Measurements from ENCODE around the gene NCDN. TPM values are rescaled to one million over a fixed set of nuclear protein-coding genes. Genes with fewer than 3 reads are reported as not detected.
A peak's percentile ranks its signal among the peaks of the same experiment; 100 is the strongest.

NCDN gene
- total RNA-seq (2014; rRNA removed; shearing (Covaris generic)) (16.5 and 22.2 TPM in 2 replicates), total RNA-seq (2022) (25.8 and 30.1 TPM in 2 replicates), Bru-seq, nascent RNA (percentile 55 among the genes with signal in this experiment), BruChase-seq, experiment 1, labeled RNA remaining after a 6-hour chase (percentile 65 among the genes with signal in this experiment), BruChase-seq, experiment 2, labeled RNA remaining after a 2-hour chase (percentile 68 among the genes with signal in this experiment)
- long read RNA-seq, transcript NCDN-201 (8 exons, 3,433 nt): major isoform, 25 of 76 reads
- long read RNA-seq, partial matches to known transcripts: 7 of 76 reads
- long read RNA-seq, other reads (novel, unspliced or antisense): 40 of 76 reads

DNA sequence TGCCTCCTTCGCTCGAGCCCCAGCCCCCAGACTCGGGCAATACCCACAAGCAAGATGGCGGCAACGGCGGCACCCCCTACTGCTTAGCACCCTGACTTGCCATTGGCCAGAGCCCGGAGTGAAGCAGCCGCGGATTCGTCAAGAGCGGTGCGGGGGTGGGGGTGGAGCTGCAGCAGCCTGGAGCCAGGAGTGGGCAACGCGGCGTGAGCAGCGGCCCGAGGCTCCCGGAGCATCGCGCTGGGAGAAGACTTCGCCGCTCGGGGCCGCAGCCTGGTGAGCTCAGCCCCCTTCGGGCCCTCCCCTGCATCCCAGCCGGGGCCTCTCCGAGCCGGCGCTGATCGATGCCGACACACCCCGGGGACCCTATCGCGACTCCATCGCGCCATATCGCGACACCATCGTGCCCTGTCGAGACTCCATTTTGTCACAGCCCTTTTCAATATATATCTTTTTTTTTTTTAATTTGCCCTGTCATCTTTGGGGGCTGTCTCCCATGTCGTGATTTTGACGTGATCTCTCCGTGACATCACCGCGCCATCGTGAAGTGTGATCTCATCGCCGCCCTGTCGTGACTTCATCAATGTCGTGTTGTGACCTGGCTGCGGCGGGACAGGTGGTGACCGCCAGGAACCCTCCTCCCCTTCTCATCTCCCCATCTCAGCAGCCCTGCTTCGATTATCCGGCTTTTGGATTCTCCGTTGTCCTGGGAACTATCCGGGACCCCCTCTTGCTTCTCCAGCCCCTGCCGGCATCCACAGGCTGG is at the start of gene NCDN:
NCDN (plus strand) TSS at position 189 of the 763 bp plus-strand sequence; CDS start at position 581, 392 bp downstream.
- H3K4me3 ChIP-seq (ENCODE audit: low read depth, low read length, poor library complexity, severe bottlenecking): peak within 1 kb of the TSS; percentile 99

DNA sequence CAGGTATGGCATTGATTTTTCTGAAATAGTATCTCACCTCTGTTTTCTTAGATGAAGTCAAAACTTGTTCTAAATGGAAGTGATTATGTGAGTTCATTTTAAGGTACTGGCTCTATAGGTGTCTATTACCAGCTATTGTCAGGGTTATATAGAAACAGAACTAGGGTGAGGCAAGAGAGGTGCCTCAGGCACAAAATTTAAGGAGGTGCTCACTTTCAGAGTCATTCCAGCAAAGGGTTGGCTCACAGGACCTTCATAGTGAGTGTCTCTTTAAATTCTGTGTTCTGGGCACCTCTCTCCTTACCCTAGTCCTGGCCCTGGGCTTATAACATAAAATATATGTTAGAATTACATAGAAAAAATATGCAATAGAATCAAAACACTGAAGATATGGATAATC is 49.7 kb upstream of the NCDN start:
- H3K4me1 ChIP-seq (ENCODE audit: insufficient read depth, low read length, poor library complexity, severe bottlenecking): peaks cover 47% of the 10 kb centered on the region
- peak overlapping the region; percentile 32 for H3K4me3 ChIP-seq (ENCODE audit: low read depth, low read length, poor library complexity, severe bottlenecking)
- H2AFZ ChIP-seq (ENCODE audit: low read length): no peak overlapping the region
- ChIA-PET CTCF (ENCODE audit: unreplicated experiment) (no interaction called here), POLR2A (interaction anchor here (1.3 kb wide), 1 partner anchor 15 kb away, joined by 5 read pairs; no protein-coding TSS in a partner anchor)
- H3K79me2 ChIP-seq (ENCODE audit: insufficient read depth, low read depth, low read length): peaks cover 19% of the 10 kb centered on the region; the same call in 1 of the 2 replicates
- no TSS peak for BruUV-seq (replicated peaks)
- H3K27ac ChIP-seq (ENCODE audit: low read depth, low read length, poor library complexity, severe bottlenecking): peak overlapping the region; percentile 72
- H3K4me2 ChIP-seq (ENCODE audit: low read length): peak overlapping the region; percentile 71
- intact Hi-C loops (cut with micrococcal nuclease; ENCODE audit: unreplicated experiment): loop anchor here (5.0 kb wide), 1 partner anchor 49 kb away; the partner anchor contains the start of genes KIAA0319L and NCDN
- no peak for DNase-seq (ENCODE audit: low spot score)
- no peaks in the 10 kb centered on the region for H3K9me2 ChIP-seq (ENCODE audit: insufficient read depth, low read length)
- H3K9me3 ChIP-seq (ENCODE audit: low read length): no peaks in the 10 kb centered on the region
- H4K20me1 ChIP-seq (ENCODE audit: insufficient read depth, low read length): no peaks in the 10 kb centered on the region
- H3K36me3 ChIP-seq (ENCODE audit: insufficient read depth, low read length): peaks cover 13% of the 10 kb centered on the region; the same call in 1 of the 2 replicates
- TF ChIP-seq CTCF (conservative IDR thresholded peaks at IDR 0.05; ENCODE audit: low read length): no peak
- no peak for TF ChIP-seq EZH2phosphoT487 (IDR thresholded peaks at IDR 0.05; ENCODE audit: borderline replicate concordance, low read depth, low read length)

More for the DNA sequence above, at the start of gene NCDN:
- ChIA-PET POLR2A (interaction anchor here (0.7 to 1.0 kb wide), 2 partner anchors 86 to 102 kb away, joined by 3 to 6 read pairs; no protein-coding TSS in a partner anchor), CTCF (ENCODE audit: unreplicated experiment) (interaction anchor here (1.5 kb wide), 1 partner anchor 169 kb away, joined by 3 read pairs; no protein-coding TSS in a partner anchor)
- H4K20me1 ChIP-seq (ENCODE audit: insufficient read depth, low read length): no peaks in the 10 kb centered on the region
- intact Hi-C loops (cut with micrococcal nuclease; ENCODE audit: unreplicated experiment): loop anchor here (1.0 to 5.0 kb wide), 2 partner anchors 50 to 212 kb away; partner anchors contain the start of gene CLSPN
- peaks cover 25% of the 10 kb centered on the region for H3K4me1 ChIP-seq (ENCODE audit: insufficient read depth, low read length, poor library complexity, severe bottlenecking)
- H3K79me2 ChIP-seq (ENCODE audit: insufficient read depth, low read depth, low read length): peaks cover 11% of the 10 kb centered on the region; the same call in 1 of the 2 replicates
- H3K9me2 ChIP-seq (ENCODE audit: insufficient read depth, low read length): no peaks in the 10 kb centered on the region
- peak within 1 kb of the TSS; percentile 77 for H2AFZ ChIP-seq (ENCODE audit: low read length)
- BruUV-seq (replicated peaks): TSS peak; percentile 82
- H3K4me2 ChIP-seq (ENCODE audit: low read length): peak within 1 kb of the TSS; percentile 98
- DNase-seq (ENCODE audit: low spot score): peak; percentile 97
- TF ChIP-seq EZH2phosphoT487 (IDR thresholded peaks at IDR 0.05; ENCODE audit: borderline replicate concordance, low read depth, low read length) (no peak), CTCF (conservative IDR thresholded peaks at IDR 0.05; ENCODE audit: low read length) (no peak)
- H3K36me3 ChIP-seq (ENCODE audit: insufficient read depth, low read length): peaks cover 18% of the 10 kb centered on the region
- peak within 1 kb of the TSS; percentile 68 for H3K27ac ChIP-seq (ENCODE audit: low read depth, low read length, poor library complexity, severe bottlenecking)
- no peaks in the 10 kb centered on the region for H3K9me3 ChIP-seq (ENCODE audit: low read length)

Measured in OCI-LY7 (cell line).